H9 (cell line): Measurements from ENCODE around the gene DENND4A. TPM values are rescaled to one million over a fixed set of nuclear protein-coding genes. Genes with fewer than 3 reads are reported as not detected.
A peak's percentile ranks its signal among the peaks of the same experiment; 100 is the strongest.

Experiments
- DNase-seq: peaks from one replicate; pipeline ENCODE4 v3.0.0-alpha.2; 2017
- H2AFZ ChIP-seq: one replicate; pipeline ENCODE4 v1.6.1; 2013; ENCODE audit warnings: mild to moderate bottlenecking, low read length, control low read depth, moderate library complexity
- H2AK5ac ChIP-seq: 2 replicates; pipeline ENCODE4 v1.6.1; 2013; ENCODE audit warnings: low read length, control low read depth, mixed read lengths; ENCODE audit not compliant: insufficient read length
- H2BK120ac ChIP-seq: one replicate; pipeline ENCODE4 v1.6.1; 2013; ENCODE audit warnings: low read depth, mild to moderate bottlenecking, low read length, control low read depth, inconsistent platforms; ENCODE audit not compliant: poor library complexity, severe bottlenecking
- H2BK12ac ChIP-seq: 2 replicates; pipeline ENCODE4 v1.6.1; 2013; ENCODE audit warnings: low read length, control low read depth, mixed read lengths, low read depth; ENCODE audit not compliant: insufficient read length
- H2BK15ac ChIP-seq: 2 replicates; pipeline ENCODE4 v1.6.1; 2013; ENCODE audit warnings: low read depth, low read length, control low read depth
- H2BK20ac ChIP-seq: one replicate; pipeline ENCODE4 v1.6.1; 2013; ENCODE audit warnings: low read depth, mild to moderate bottlenecking, low read length, control low read depth, inconsistent platforms; ENCODE audit not compliant: poor library complexity, severe bottlenecking
- H2BK5ac ChIP-seq: 2 replicates; pipeline ENCODE4 v1.6.1; 2013; ENCODE audit warnings: low read length, control low read depth, mixed read lengths; ENCODE audit not compliant: insufficient read length
- H3K14ac ChIP-seq: 2 replicates; pipeline ENCODE4 v1.6.1; 2013; ENCODE audit warnings: low read length, control low read depth; ENCODE audit not compliant: insufficient read depth
- H3K18ac ChIP-seq: 2 replicates; pipeline ENCODE4 v1.6.1; 2013; ENCODE audit warnings: low read depth, mild to moderate bottlenecking, mixed read lengths, low read length, control low read depth; ENCODE audit not compliant: insufficient read length
- H3K23ac ChIP-seq: 2 replicates; pipeline ENCODE4 v1.6.1; 2013; ENCODE audit warnings: low read length, control low read depth, mixed read lengths, low read depth; ENCODE audit not compliant: insufficient read length
- H3K23me2 ChIP-seq: 2 replicates; pipeline ENCODE4 v1.6.1; 2013; ENCODE audit warnings: low read depth, mild to moderate bottlenecking, mixed read lengths, low read length, control low read depth; ENCODE audit not compliant: insufficient read length, poor library complexity, severe bottlenecking
- H3K27ac ChIP-seq: 2 replicates; pipeline ENCODE4 v1.5.1; 2013; ENCODE audit warnings: low read length, control low read depth, mixed read lengths, low read depth; ENCODE audit not compliant: insufficient read length
- H3K27me3 ChIP-seq: 2 replicates; pipeline ENCODE4 v1.6.1; 2013; ENCODE audit warnings: low read length, control low read depth, inconsistent platforms; ENCODE audit not compliant: insufficient read depth
- H3K4ac ChIP-seq: 2 replicates; pipeline ENCODE4 v1.6.1; 2013; ENCODE audit warnings: low read depth, mild to moderate bottlenecking, control low read depth, inconsistent platforms, low read length, moderate library complexity
- H3K4me1 ChIP-seq: 2 replicates; pipeline ENCODE4 v1.6.1; 2013; ENCODE audit warnings: low read length, control low read depth, inconsistent platforms; ENCODE audit not compliant: insufficient read depth
- H3K4me2 ChIP-seq: 2 replicates; pipeline ENCODE4 v1.6.1; 2013; ENCODE audit warnings: low read length, control low read depth, mixed read lengths; ENCODE audit not compliant: insufficient read length, insufficient read depth
- H3K56ac ChIP-seq: 2 replicates; pipeline ENCODE4 v1.6.1; 2013; ENCODE audit warnings: low read depth, mild to moderate bottlenecking, mixed read lengths, low read length, control low read depth; ENCODE audit not compliant: insufficient read length
- H3K79me1 ChIP-seq: 2 replicates; pipeline ENCODE4 v1.6.1; 2013; ENCODE audit warnings: low read depth, mild to moderate bottlenecking, moderate library complexity, low read length, control low read depth, inconsistent platforms; ENCODE audit not compliant: insufficient read depth, poor library complexity, severe bottlenecking
- H3K79me2 ChIP-seq: 2 replicates; pipeline ENCODE4 v1.6.1; 2013; ENCODE audit warnings: low read length, control low read depth, inconsistent platforms; ENCODE audit not compliant: insufficient read depth
- H3K9ac ChIP-seq: 2 replicates; pipeline ENCODE4 v1.6.1; 2013; ENCODE audit warnings: low read length, control low read depth, mixed read lengths; ENCODE audit not compliant: insufficient read length; ENCODE audit errors: extremely low read depth
- H3K9me3 ChIP-seq: one replicate; pipeline ENCODE4 v1.6.1; 2013; ENCODE audit warnings: low read depth, low read length, inconsistent platforms; ENCODE audit not compliant: control insufficient read depth
- H3T11ph ChIP-seq: one replicate; pipeline ENCODE4 v1.6.1; 2013; ENCODE audit warnings: mild to moderate bottlenecking, low read length, control low read depth, inconsistent platforms
- H4K20me1 ChIP-seq: one replicate; pipeline ENCODE4 v1.6.1; 2013; ENCODE audit not compliant: control insufficient read depth, insufficient read length, insufficient read depth
- H4K5ac ChIP-seq: 2 replicates; pipeline ENCODE4 v1.6.1; 2013; ENCODE audit warnings: low read depth, mild to moderate bottlenecking, mixed read lengths, low read length, control low read depth; ENCODE audit not compliant: insufficient read length
- H4K8ac ChIP-seq: replicated peaks from 2 replicates; pipeline ENCODE4 v1.6.1; 2013; ENCODE audit warnings: low read length, control low read depth, mixed read lengths, low read depth; ENCODE audit not compliant: insufficient read length
- H4K91ac ChIP-seq: 2 replicates; pipeline ENCODE4 v1.6.1; 2013; ENCODE audit warnings: low read depth, mild to moderate bottlenecking, moderate library complexity, mixed read lengths, low read length, control low read depth; ENCODE audit not compliant: insufficient read length
- H3K27ac Mint-ChIP-seq, 3 experiments: 2 replicates in 2 of 3; 3 replicates in 1 of 3; pipeline ENCODE4 v1.8.0; 2020 to 2021; ENCODE audit warnings: mixed read lengths in 3 of 3, mild to moderate bottlenecking in 1 of 3, moderate library complexity in 1 of 3
- H3K27me3 Mint-ChIP-seq: 2 replicates; pipeline ENCODE4 v1.8.0; 2021; ENCODE audit warnings: low read depth, mild to moderate bottlenecking, moderate library complexity, mixed read lengths
- H3K36me3 Mint-ChIP-seq, 3 experiments: 2 replicates in 2 of 3; 3 replicates in 1 of 3; pipeline ENCODE4 v1.8.0; 2020 to 2021; ENCODE audit warnings: low read depth in 3 of 3, mixed read lengths in 3 of 3; ENCODE audit not compliant: insufficient read depth in 1 of 3
- H3K4me1 Mint-ChIP-seq, 2 experiments: 2 replicates each; pipeline ENCODE4 v1.8.0; 2020; ENCODE audit warnings: mixed read lengths in 2 of 2
- H3K4me3 Mint-ChIP-seq, 2 experiments: 2 replicates in 1 of 2; 3 replicates in 1 of 2; pipeline ENCODE4 v1.8.0; 2020 to 2021; ENCODE audit warnings: mild to moderate bottlenecking in 2 of 2, mixed read lengths in 2 of 2, moderate library complexity in 1 of 2
- H3K9me3 Mint-ChIP-seq, 2 experiments: 2 replicates in 1 of 2; 3 replicates in 1 of 2; pipeline ENCODE4 v1.8.0; 2020; ENCODE audit warnings: mild to moderate bottlenecking in 2 of 2, mixed read lengths in 2 of 2, moderate library complexity in 1 of 2
- WGBS: extraction: QIAGEN DNeasy Blood & Tissue Kit; methylation state at CpG from one replicate; pipeline ENCODE4 v1.1.7; 2013; ENCODE audit warnings: missing lambda C conversion rate, low lambda C conversion rate, mixed read lengths; ENCODE audit not compliant: insufficient read length; ENCODE audit errors: extremely low coverage; 5-methylcytosine and 5-hydroxymethylcytosine counted together
- total RNA-seq: library from RNA; stranded (reverse); gene quantifications from 2 replicates; pipeline ENCODE4 v1.2.1, GENCODE V29; 2021
- TF ChIP-seq, protein P1 (sequence below): fragments of 200-600 bp; sonication (generic); conservative IDR thresholded peaks from 3 replicates; pipeline ENCODE4 v1.8.0; 2021; ENCODE audit warnings: antibody characterized with exemption, mild to moderate bottlenecking

DENND4A gene
- total RNA-seq, 1 experiment from 2014 or later, result 4.7 TPM

DNA sequence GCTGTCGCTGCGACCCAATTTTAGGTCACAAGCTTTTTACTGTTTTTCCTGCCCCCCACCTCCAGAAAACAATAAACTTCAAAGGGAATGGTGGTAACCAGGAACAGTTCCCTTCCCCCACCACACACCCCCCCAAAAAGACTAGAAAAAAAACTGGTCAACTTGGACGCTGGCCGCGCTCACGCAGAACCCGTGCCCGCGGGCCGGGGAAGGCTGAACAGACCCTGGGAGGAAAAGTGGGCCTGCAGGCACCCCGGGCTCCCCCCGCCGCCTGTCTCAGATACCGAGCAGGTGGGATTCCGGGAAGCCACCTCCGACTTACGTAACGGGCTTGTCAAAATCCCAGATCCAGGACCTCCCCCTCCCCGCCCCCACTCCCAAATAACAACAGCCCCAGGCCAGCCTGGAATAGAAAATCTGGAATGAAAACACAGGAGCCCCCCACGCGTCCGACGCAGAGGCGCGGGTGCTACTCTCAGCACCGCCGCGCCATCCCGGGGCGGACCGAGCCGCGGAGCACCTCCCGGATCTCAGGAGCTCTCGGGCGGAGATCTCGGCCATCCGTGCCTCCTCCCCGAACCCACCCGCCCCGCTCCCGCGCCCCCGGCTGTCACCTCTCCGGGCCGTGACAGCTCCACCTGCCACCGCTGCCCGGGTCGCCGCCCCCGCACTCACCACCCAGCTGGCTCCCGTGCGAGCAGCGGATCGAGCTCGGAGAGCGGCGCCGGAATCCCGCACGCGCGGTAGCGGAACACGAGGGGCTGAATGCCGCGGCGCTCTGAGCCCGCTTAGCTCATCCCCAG lies 557 bp downstream of the DENND4A start:
- no peak overlapping the region for H3K14ac ChIP-seq
- no peak overlapping the region for H3K23ac ChIP-seq
- no peaks in the 10 kb centered on the region for H3K79me1 ChIP-seq
- H3T11ph ChIP-seq, result no peak overlapping the region
- H3K9me3 ChIP-seq, result no peaks in the 10 kb centered on the region
- Mint-ChIP-seq H3K4me3 (peak overlapping the region; percentile 88 to 92), H3K4me1 (peaks cover 19 to 22% of the 10 kb centered on the region in 2 experiments), H3K27ac (no peak overlapping the region; a peak in 1 of 7 replicates), H3K36me3 (no peaks in the 10 kb centered on the region), H3K9me3 (no peaks in the 10 kb centered on the region), H3K27me3 (0 out of 2 replicates have a peak, but pooled peaks cover 2% of the 10 kb centered on the region)
- H2BK5ac ChIP-seq, result no peak overlapping the region
- H4K20me1 ChIP-seq, result no peaks in the 10 kb centered on the region
- H2BK20ac ChIP-seq, result no peak overlapping the region
- no peaks in the 10 kb centered on the region for H3K79me2 ChIP-seq
- no peak overlapping the region for H4K8ac ChIP-seq
- H2AFZ ChIP-seq, result no peak overlapping the region
- no peak overlapping the region for H3K18ac ChIP-seq
- WGBS, result no CpG with 5 or more reads among the region's 69 CpGs
- H2BK120ac ChIP-seq, result no peak overlapping the region
- H3K4me1 ChIP-seq, result peaks cover 3% of the 10 kb centered on the region; the same call in 1 of the 2 replicates
- H3K27ac ChIP-seq, result no peak overlapping the region
- no peaks in the 10 kb centered on the region for H3K27me3 ChIP-seq
- no peak overlapping the region for H2AK5ac ChIP-seq
- H3K23me2 ChIP-seq, result peaks cover 6% of the 10 kb centered on the region
- H4K91ac ChIP-seq, result no peak overlapping the region
- TF ChIP-seq, protein P1, sequence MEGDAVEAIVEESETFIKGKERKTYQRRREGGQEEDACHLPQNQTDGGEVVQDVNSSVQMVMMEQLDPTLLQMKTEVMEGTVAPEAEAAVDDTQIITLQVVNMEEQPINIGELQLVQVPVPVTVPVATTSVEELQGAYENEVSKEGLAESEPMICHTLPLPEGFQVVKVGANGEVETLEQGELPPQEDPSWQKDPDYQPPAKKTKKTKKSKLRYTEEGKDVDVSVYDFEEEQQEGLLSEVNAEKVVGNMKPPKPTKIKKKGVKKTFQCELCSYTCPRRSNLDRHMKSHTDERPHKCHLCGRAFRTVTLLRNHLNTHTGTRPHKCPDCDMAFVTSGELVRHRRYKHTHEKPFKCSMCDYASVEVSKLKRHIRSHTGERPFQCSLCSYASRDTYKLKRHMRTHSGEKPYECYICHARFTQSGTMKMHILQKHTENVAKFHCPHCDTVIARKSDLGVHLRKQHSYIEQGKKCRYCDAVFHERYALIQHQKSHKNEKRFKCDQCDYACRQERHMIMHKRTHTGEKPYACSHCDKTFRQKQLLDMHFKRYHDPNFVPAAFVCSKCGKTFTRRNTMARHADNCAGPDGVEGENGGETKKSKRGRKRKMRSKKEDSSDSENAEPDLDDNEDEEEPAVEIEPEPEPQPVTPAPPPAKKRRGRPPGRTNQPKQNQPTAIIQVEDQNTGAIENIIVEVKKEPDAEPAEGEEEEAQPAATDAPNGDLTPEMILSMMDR, result no peak
- no peak overlapping the region for H3K4ac ChIP-seq
- no peak overlapping the region for H4K5ac ChIP-seq
- peak overlapping the region; percentile 96 for H3K4me2 ChIP-seq
- peak overlapping the region; percentile 13 for H3K9ac ChIP-seq
- DNase-seq, result peak; percentile 61
- H3K56ac ChIP-seq, result no peak overlapping the region
- no peak overlapping the region for H2BK12ac ChIP-seq
- H2BK15ac ChIP-seq, result no peak overlapping the region
